Thymus (tissue), 11 donors: ENCODE results near the gene CCNY. TPM values are rescaled to one million over a fixed set of nuclear protein-coding genes. Genes with fewer than 3 reads are reported as not detected.

Experiments
- DNase-seq, 9 donors: peaks; one replicate each; pipeline ENCODE4 v3.0.0-alpha.2; 2013; ENCODE audit warnings: low spot score in 9 of 9, low read depth in 6 of 9, missing footprints in 1 of 9
- H3K27ac ChIP-seq, 2 donors: one replicate each; pipeline ENCODE4 v1.5.1; 2013; ENCODE audit warnings: control low read depth in 1 of 2, low read depth in 1 of 2, low read length in 1 of 2, mild to moderate bottlenecking in 1 of 2, moderate library complexity in 1 of 2
- H3K27me3 ChIP-seq, 2 donors: one replicate each; pipeline ENCODE4 v1.5.1; 2013; ENCODE audit warnings: low read length in 1 of 2; ENCODE audit not compliant: control insufficient read depth in 2 of 2, insufficient read depth in 1 of 2
- H3K36me3 ChIP-seq, 2 donors: one replicate each; pipeline ENCODE4 v1.5.1; 2013; ENCODE audit warnings: low read length in 1 of 2, mild to moderate bottlenecking in 1 of 2, moderate library complexity in 1 of 2; ENCODE audit not compliant: control insufficient read depth in 2 of 2, insufficient read depth in 2 of 2
- H3K4me1 ChIP-seq, 2 donors: one replicate each; pipeline ENCODE4 v1.5.1; 2013; ENCODE audit warnings: low read length in 2 of 2; ENCODE audit not compliant: control insufficient read depth in 2 of 2, insufficient read depth in 2 of 2
- H3K4me3 ChIP-seq, 2 donors: one replicate each; pipeline ENCODE4 v1.5.1; 2013; ENCODE audit warnings: low read length in 2 of 2, control low read depth in 1 of 2, mild to moderate bottlenecking in 1 of 2
- H3K9me3 ChIP-seq, 2 donors: one replicate each; pipeline ENCODE4 v1.5.1; 2013; ENCODE audit warnings: low read length in 1 of 2, mild to moderate bottlenecking in 1 of 2; ENCODE audit not compliant: control insufficient read depth in 2 of 2, insufficient read depth in 1 of 2
- WGBS: extraction: QIAGEN DNeasy Blood & Tissue Kit; methylation state at CpG from one replicate; pipeline ENCODE4 v1.1.7; 2013; 5-methylcytosine and 5-hydroxymethylcytosine counted together
- polyA plus RNA-seq: library from polyadenylated mRNA; stranded (reverse); fragments of 200-250 nt; gene quantifications from one replicate; pipeline ENCODE4 v1.2.3, GENCODE V29; 2013
- total RNA-seq: library from RNA; stranded (reverse); fragments of 120-200 nt; gene quantifications from one replicate; pipeline ENCODE4 v1.2.4, GENCODE V29; 2013
- donor health status: healthy.

Gene CCNY
- total and polyA plus RNA-seq, 2 donors, result 27.6 to 34.9 TPM

GRCh38 chr10:35443858-35444257 is 107.5 kb downstream of the CCNY start:
- Histone ChIP-seq H3K27ac (no peak overlapping the region), H3K9me3 (peaks cover 3 to 17% of the 10 kb centered on the region in 2 donors), H3K36me3 (no peaks in the 10 kb centered on the region), H3K4me1 (peaks cover 8 to 23% of the 10 kb centered on the region in 2 donors), H3K4me3 (no peak overlapping the region), H3K27me3 (no peaks in the 10 kb centered on the region)
- DNase-seq, result no peak
- 100% methylated on average over 3 of the region's 3 CpGs for WGBS

GRCh38 chr10:35445150-35445884 is 109.0 kb downstream of the CCNY start:
- H3K27me3 ChIP-seq, result no peaks in the 10 kb centered on the region
- peaks cover 8 to 29% of the 10 kb centered on the region in 2 donors for H3K4me1 ChIP-seq
- WGBS, result 97% methylated on average over 4 of the region's 4 CpGs
- no peak overlapping the region for H3K27ac ChIP-seq
- H3K36me3 ChIP-seq, result no peaks in the 10 kb centered on the region
- H3K9me3 ChIP-seq, result peaks cover 3 to 17% of the 10 kb centered on the region in 2 donors
- DNase-seq, result no peak
- H3K4me3 ChIP-seq, result no peak overlapping the region

GRCh38 chr10:35446439-35446838 is 110.1 kb downstream of the CCNY start:
- DNase-seq, result no peak
- no peak overlapping the region for H3K4me3 ChIP-seq
- H3K27me3 ChIP-seq, result no peaks in the 10 kb centered on the region
- H3K36me3 ChIP-seq, result no peaks in the 10 kb centered on the region
- H3K4me1 ChIP-seq, result peaks cover 8 to 31% of the 10 kb centered on the region in 2 donors
- no peak overlapping the region for H3K27ac ChIP-seq
- WGBS, result 97% methylated on average over 2 of the region's 2 CpGs
- peaks cover 3 to 17% of the 10 kb centered on the region in 2 donors for H3K9me3 ChIP-seq

DNA sequence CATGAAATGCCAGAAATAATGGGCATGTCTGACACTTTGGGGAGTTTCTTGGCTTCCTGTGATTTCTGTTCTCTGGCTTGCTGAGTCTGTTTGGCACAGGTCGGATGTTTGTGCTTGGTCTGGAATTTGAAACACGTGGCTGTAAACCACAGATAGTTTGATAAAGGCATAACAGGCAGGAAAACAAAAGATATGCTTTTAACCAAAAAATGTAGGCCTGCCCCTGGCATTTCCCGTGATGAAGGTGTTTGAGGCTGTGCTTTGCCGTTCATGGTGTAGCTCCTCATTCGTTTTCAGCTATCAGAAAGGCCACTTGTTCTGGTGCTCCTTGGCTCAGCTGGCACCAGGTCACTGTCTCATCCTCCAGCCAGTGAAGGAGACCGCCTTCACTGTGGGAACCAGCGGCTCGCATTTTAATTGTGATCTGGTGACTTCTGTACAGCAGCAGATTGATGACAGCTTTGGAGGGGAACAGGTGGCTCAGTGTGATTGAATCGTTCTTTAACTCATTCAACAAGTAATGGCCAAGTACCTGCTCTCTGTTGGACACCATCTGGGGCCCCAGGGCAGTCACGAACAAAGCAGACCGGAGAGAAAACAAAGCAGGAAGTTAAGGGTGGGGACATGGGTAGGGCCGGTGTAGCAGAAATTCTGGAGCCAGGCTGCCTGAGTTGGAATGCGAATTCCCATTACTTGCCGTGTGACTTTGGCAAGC is 111.5 kb downstream of the CCNY start:
- DNase-seq, result peak in 3 of 9 donors; percentile 21 to 57 (median 21)
- Histone ChIP-seq H3K36me3 (no peaks in the 10 kb centered on the region), H3K27ac (peak overlapping the region; percentile 1 to 59), H3K9me3 (peaks cover 3 to 17% of the 10 kb centered on the region in 2 donors), H3K4me3 (no peak overlapping the region), H3K4me1 (peaks cover 8 to 31% of the 10 kb centered on the region in 2 donors), H3K27me3 (no peaks in the 10 kb centered on the region)
- WGBS, result 26% methylated on average over 14 of the region's 14 CpGs

- no peak for DNase-seq
- no peaks in the 10 kb centered on the region for H3K36me3 ChIP-seq
- H3K27ac ChIP-seq, result no peak overlapping the region
- peaks cover 8 to 31% of the 10 kb centered on the region in 2 donors for H3K4me1 ChIP-seq
- H3K9me3 ChIP-seq, result peaks cover under 1 to 13% of the 10 kb centered on the region in 2 donors
- no peak overlapping the region for H3K4me3 ChIP-seq
- H3K27me3 ChIP-seq, result no peaks in the 10 kb centered on the region
- 88% methylated on average over 11 of the region's 11 CpGs for WGBS
Measured at GRCh38 chr10:35448687-35449662, 112.7 kb downstream of the CCNY start.

- H3K36me3 ChIP-seq, result no peaks in the 10 kb centered on the region
- peak in 1 of 9 donors; percentile 21 for DNase-seq
- 57% methylated on average over 5 of the region's 5 CpGs for WGBS
- H3K27me3 ChIP-seq, result no peaks in the 10 kb centered on the region
- H3K4me1 ChIP-seq, result peaks cover 8 to 36% of the 10 kb centered on the region in 2 donors
- H3K4me3 ChIP-seq, result no peak overlapping the region
- H3K9me3 ChIP-seq, result peaks cover 0 to 6% of the 10 kb centered on the region in 2 donors
- no peak overlapping the region for H3K27ac ChIP-seq
Measured at GRCh38 chr10:35449944-35450343, 113.6 kb downstream of the CCNY start.

GRCh38 chr10:35451151-35452016 is 115.1 kb downstream of the CCNY start:
- Histone ChIP-seq H3K27me3 (no peaks in the 10 kb centered on the region), H3K9me3 (no peaks in the 10 kb centered on the region), H3K4me1 (peaks cover 8 to 39% of the 10 kb centered on the region in 2 donors), H3K36me3 (no peaks in the 10 kb centered on the region), H3K27ac (no peak overlapping the region), H3K4me3 (no peak overlapping the region)
- 90% methylated on average over 8 of the region's 8 CpGs for WGBS
- DNase-seq, result no peak

DNA sequence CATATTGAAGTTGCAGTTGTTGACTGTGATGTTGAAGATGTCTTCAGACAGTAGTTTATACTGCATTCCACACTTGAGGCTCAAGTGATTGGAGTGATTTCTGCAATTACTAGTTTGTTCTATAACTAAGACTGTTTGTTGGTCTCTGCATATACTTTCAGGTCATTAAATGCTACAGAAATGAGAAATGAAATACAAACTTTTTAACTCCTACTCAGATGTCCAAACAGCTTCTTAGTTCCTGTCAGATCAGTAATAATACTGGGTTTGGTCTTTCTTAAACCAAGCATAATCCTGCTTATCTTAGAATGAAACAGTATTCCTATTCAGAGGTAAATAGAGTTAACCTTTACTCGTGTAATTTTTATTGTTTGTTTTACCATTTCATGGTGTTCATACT is 115.9 kb downstream of the CCNY start:
- no peak overlapping the region for H3K27ac ChIP-seq
- no peaks in the 10 kb centered on the region for H3K9me3 ChIP-seq
- no peak overlapping the region for H3K4me3 ChIP-seq
- DNase-seq, result no peak
- H3K36me3 ChIP-seq, result no peaks in the 10 kb centered on the region
- peaks cover 8 to 39% of the 10 kb centered on the region in 2 donors for H3K4me1 ChIP-seq
- no peaks in the 10 kb centered on the region for H3K27me3 ChIP-seq
- 90% methylated on average over 1 of the region's 1 CpG for WGBS
